Activated T-cell treated with anti-CD3 and anti-CD28 coated beads, Interleukin-2, amount 50 U/mL, for 72 hours (primary cell): ENCODE data around the gene DMXL2. TPM values are rescaled to one million over a fixed set of nuclear protein-coding genes. Genes with fewer than 3 reads are reported as not detected.
"Not testable (repeated sequence)": the region's sequence is repeated elsewhere in the genome, so short reads cannot be mapped to it uniquely, and the experiment has no call there.

ENCODE experiments used
- ATAC-seq, 2 donors: fragments of 150-1000 bp; cut with Tn5 transposase; replicated peaks in 1 of 2; 2 replicates each; pipeline ENCODE4 v1.10.0; 2021; ENCODE audit warnings: moderate library complexity in 2 of 2, mild to moderate bottlenecking in 1 of 2
- DNase-seq, 2 donors: peaks; one replicate each; pipeline ENCODE4 v3.0.0; 2021 to 2022; ENCODE audit warnings: mixed read lengths in 1 of 2
- H3K27ac Mint-ChIP-seq: one replicate; pipeline ENCODE4 v1.8.0; 2022; ENCODE audit warnings: mild to moderate bottlenecking, moderate library complexity, mixed read lengths
- H3K27me3 Mint-ChIP-seq: one replicate; pipeline ENCODE4 v1.8.0; 2022; ENCODE audit warnings: low read depth, mixed read lengths
- H3K36me3 Mint-ChIP-seq, 2 donors: one replicate each; pipeline ENCODE4 v1.8.0; 2022; ENCODE audit warnings: mixed read lengths in 2 of 2, mild to moderate bottlenecking in 1 of 2; ENCODE audit not compliant: insufficient read depth in 2 of 2
- H3K4me1 Mint-ChIP-seq: one replicate; pipeline ENCODE4 v1.8.0; 2022; ENCODE audit warnings: low read depth, mixed read lengths
- H3K4me3 Mint-ChIP-seq, 2 donors: one replicate each; pipeline ENCODE4 v1.8.0; 2022; ENCODE audit warnings: mild to moderate bottlenecking in 2 of 2, mixed read lengths in 2 of 2, moderate library complexity in 2 of 2
- H3K9me3 Mint-ChIP-seq, 2 donors: one replicate each; pipeline ENCODE4 v1.8.0; 2022; ENCODE audit warnings: mixed read lengths in 2 of 2
- total RNA-seq, 2 donors: library from RNA; stranded (reverse); gene quantifications; one replicate each; pipeline ENCODE4 v1.2.3, GENCODE V29; 2022

The DMXL2 gene
- total RNA-seq, 2 donors from 2014 or later: 8.8 to 10.8 TPM

GRCh38 chr15:51443282-51443914, 179.2 kb downstream of the DMXL2 start:
- H3K27ac Mint-ChIP-seq: no peak overlapping the region
- H3K4me3 Mint-ChIP-seq: no peak overlapping the region
- peaks cover 0 to 2% of the 10 kb centered on the region in 2 donors for H3K36me3 Mint-ChIP-seq
- ATAC-seq (no peak), DNase-seq (no peak)
- H3K9me3 Mint-ChIP-seq: no peaks in the 10 kb centered on the region
- no peaks in the 10 kb centered on the region for H3K27me3 Mint-ChIP-seq
- peaks cover 10% of the 10 kb centered on the region for H3K4me1 Mint-ChIP-seq

GRCh38 chr15:51438526-51438925, 184.0 kb downstream of the DMXL2 start:
- ATAC-seq (no peak), DNase-seq (no peak)
- Mint-ChIP-seq H3K4me1 (no peaks in the 10 kb centered on the region), H3K27ac (no peak overlapping the region), H3K9me3 (peaks cover 2 to 3% of the 10 kb centered on the region in 2 donors), H3K4me3 (no peak overlapping the region), H3K27me3 (peaks cover 10% of the 10 kb centered on the region), H3K36me3 (no peaks in the 10 kb centered on the region)

GRCh38 chr15:51425517-51426040, 197.0 kb downstream of the DMXL2 start:
- H3K4me3 Mint-ChIP-seq: no peak overlapping the region
- no peak for ATAC-seq

GRCh38 chr15:51424780-51425179, 197.8 kb downstream of the DMXL2 start:
- no peak for ATAC-seq
- no peak for DNase-seq
- Mint-ChIP-seq H3K27ac (no peak overlapping the region), H3K4me1 (no peaks in the 10 kb centered on the region), H3K4me3 (no peak overlapping the region), H3K9me3 (no peaks in the 10 kb centered on the region), H3K36me3 (no peaks in the 10 kb centered on the region), H3K27me3 (no peaks in the 10 kb centered on the region)

More at GRCh38 chr15:51425517-51426040, 197.0 kb downstream of the DMXL2 start:
- no peaks in the 10 kb centered on the region for H3K27me3 Mint-ChIP-seq
- no peaks in the 10 kb centered on the region for H3K9me3 Mint-ChIP-seq
- DNase-seq: no peak
- no peaks in the 10 kb centered on the region for H3K4me1 Mint-ChIP-seq
- no peak overlapping the region for H3K27ac Mint-ChIP-seq
- no peaks in the 10 kb centered on the region for H3K36me3 Mint-ChIP-seq

GRCh38 chr15:51423040-51423439, 199.5 kb downstream of the DMXL2 start:
- not testable (repeated sequence) for H3K27me3 Mint-ChIP-seq, H3K4me3 Mint-ChIP-seq, DNase-seq, H3K36me3 Mint-ChIP-seq, H3K27ac Mint-ChIP-seq, H3K4me1 Mint-ChIP-seq, H3K9me3 Mint-ChIP-seq, ATAC-seq

- DNase-seq: no peak
These were observed 206.4 kb downstream of the DMXL2 start for GRCh38 chr15:51416129-51416528.

GRCh38 chr15:51414256-51414860, 208.2 kb downstream of the DMXL2 start:
- H3K27me3 Mint-ChIP-seq: no peaks in the 10 kb centered on the region
- no peaks in the 10 kb centered on the region for H3K9me3 Mint-ChIP-seq
- ATAC-seq (no peak), DNase-seq (no peak)
- no peak overlapping the region for H3K4me3 Mint-ChIP-seq
- no peaks in the 10 kb centered on the region for H3K4me1 Mint-ChIP-seq
- H3K27ac Mint-ChIP-seq: no peak overlapping the region
- H3K36me3 Mint-ChIP-seq: no peaks in the 10 kb centered on the region

More at GRCh38 chr15:51416129-51416528, 206.4 kb downstream of the DMXL2 start:
- no peaks in the 10 kb centered on the region for H3K27me3 Mint-ChIP-seq
- ATAC-seq: no peak
- no peak overlapping the region for H3K27ac Mint-ChIP-seq
- H3K36me3 Mint-ChIP-seq: no peaks in the 10 kb centered on the region
- no peak overlapping the region for H3K4me3 Mint-ChIP-seq
- H3K9me3 Mint-ChIP-seq: no peaks in the 10 kb centered on the region
- no peaks in the 10 kb centered on the region for H3K4me1 Mint-ChIP-seq

GRCh38 chr15:51405693-51406523, 216.7 kb downstream of the DMXL2 start:
- Mint-ChIP-seq H3K27ac (no peak overlapping the region), H3K9me3 (no peaks in the 10 kb centered on the region), H3K4me3 (no peak overlapping the region), H3K36me3 (no peaks in the 10 kb centered on the region), H3K4me1 (peaks cover 7% of the 10 kb centered on the region), H3K27me3 (peaks cover 62% of the 10 kb centered on the region)
- ATAC-seq (no peak), DNase-seq (no peak)

- peaks cover 62% of the 10 kb centered on the region for H3K27me3 Mint-ChIP-seq
- no peaks in the 10 kb centered on the region for H3K36me3 Mint-ChIP-seq
- peaks cover 7% of the 10 kb centered on the region for H3K4me1 Mint-ChIP-seq
- DNase-seq (no peak), ATAC-seq (no peak)
- H3K4me3 Mint-ChIP-seq: no peak overlapping the region
- H3K27ac Mint-ChIP-seq: no peak overlapping the region
- no peaks in the 10 kb centered on the region for H3K9me3 Mint-ChIP-seq
These were observed 218.4 kb downstream of the DMXL2 start for GRCh38 chr15:51403946-51404695.

GRCh38 chr15:51403072-51403878, 219.3 kb downstream of the DMXL2 start:
- Mint-ChIP-seq H3K36me3 (no peaks in the 10 kb centered on the region), H3K9me3 (no peaks in the 10 kb centered on the region), H3K27ac (no peak overlapping the region)

GRCh38 chr15:51401872-51402517, 220.6 kb downstream of the DMXL2 start:
- H3K9me3 Mint-ChIP-seq: no peaks in the 10 kb centered on the region
- no peak overlapping the region for H3K27ac Mint-ChIP-seq
- no peaks in the 10 kb centered on the region for H3K36me3 Mint-ChIP-seq
- H3K4me3 Mint-ChIP-seq: no peak overlapping the region
- ATAC-seq (no peak), DNase-seq (no peak)
- peaks cover 50% of the 10 kb centered on the region for H3K27me3 Mint-ChIP-seq
- H3K4me1 Mint-ChIP-seq: peaks cover 7% of the 10 kb centered on the region

More at GRCh38 chr15:51403072-51403878, 219.3 kb downstream of the DMXL2 start:
- DNase-seq (no peak), ATAC-seq (no peak)
- no peak overlapping the region for H3K4me3 Mint-ChIP-seq
- peaks cover 7% of the 10 kb centered on the region for H3K4me1 Mint-ChIP-seq
- H3K27me3 Mint-ChIP-seq: peaks cover 62% of the 10 kb centered on the region
